Esophagus (tissue), 2 donors: Measurements from ENCODE around the gene ABHD12B. TPM values are rescaled to one million over a fixed set of nuclear protein-coding genes. Genes with fewer than 3 reads are reported as not detected.

Experiments
- H3K27ac ChIP-seq, 2 donors: one replicate each; pipeline ENCODE4 v1.5.1; 2013; ENCODE audit warnings: low read depth in 2 of 2, mild to moderate bottlenecking in 2 of 2, inconsistent platforms in 1 of 2, low read length in 1 of 2, moderate library complexity in 1 of 2
- H3K27me3 ChIP-seq, 2 donors: one replicate each; pipeline ENCODE4 v1.6.1; 2013; ENCODE audit warnings: low read length in 2 of 2, control low read depth in 1 of 2, mild to moderate bottlenecking in 1 of 2; ENCODE audit not compliant: insufficient read depth in 2 of 2, control insufficient read depth in 1 of 2
- H3K36me3 ChIP-seq, 2 donors: one replicate each; pipeline ENCODE4 v1.6.1; 2013; ENCODE audit warnings: low read length in 1 of 2; ENCODE audit not compliant: control insufficient read depth in 2 of 2, insufficient read depth in 2 of 2
- H3K4me1 ChIP-seq, 2 donors: one replicate each; pipeline ENCODE4 v1.6.1; 2013; ENCODE audit warnings: low read length in 1 of 2; ENCODE audit not compliant: control insufficient read depth in 2 of 2, insufficient read depth in 2 of 2
- H3K4me3 ChIP-seq, 2 donors: one replicate each; pipeline ENCODE4 v1.5.1; 2013; ENCODE audit warnings: low read length in 2 of 2, mild to moderate bottlenecking in 2 of 2, low read depth in 1 of 2, moderate library complexity in 1 of 2
- H3K9me3 ChIP-seq, 2 donors: one replicate each; pipeline ENCODE4 v1.6.1; 2013; ENCODE audit warnings: mild to moderate bottlenecking in 2 of 2, low read depth in 1 of 2, low read length in 1 of 2, moderate library complexity in 1 of 2; ENCODE audit not compliant: control insufficient read depth in 2 of 2, insufficient read depth in 1 of 2
- WGBS, 2 donors: extraction: QIAGEN DNeasy Blood & Tissue Kit; methylation state at CpG; one replicate each; pipeline ENCODE4 v1.1.7; 2013; 5-methylcytosine and 5-hydroxymethylcytosine counted together
- polyA plus RNA-seq, 2 donors: library from polyadenylated mRNA; stranded (reverse); fragments of 200-250 nt; gene quantifications; one replicate each; pipeline ENCODE4 v1.2.3, GENCODE V29; 2013
- donor health status: healthy with polysubstance abuse.
- donor health status: Bipolar disorder and iron deficiency.

The ABHD12B gene
- under 1 TPM; 0.36 to 0.45 TPM for polyA plus RNA-seq

- Histone ChIP-seq H3K4me3 (peak within 1 kb of the TSS in 1 of 2 donors; percentile 36), H3K27ac (no peak within 1 kb of the TSS)
Measured at GRCh38 chr14:50871914-50872732, at the start of gene ABHD12B. Gene ABHD12B, plus strand, starts transcription at chr14:50872053. Its CDS starts 122 bp downstream, at chr14:50872175.

GRCh38 chr14:50822501-50823042 is 49.3 kb upstream of the ABHD12B start:
- H3K27me3 ChIP-seq: no peaks in the 10 kb centered on the region
- no peak overlapping the region for H3K4me3 ChIP-seq
- peaks cover 0 to 10% of the 10 kb centered on the region in 2 donors for H3K4me1 ChIP-seq
- H3K27ac ChIP-seq: peak overlapping the region in 1 of 2 donors; percentile 50
- H3K9me3 ChIP-seq: no peaks in the 10 kb centered on the region
- H3K36me3 ChIP-seq: peaks cover 0 to 6% of the 10 kb centered on the region in 2 donors
- 72 to 76% methylated on average over 11 of the region's 11 CpGs for WGBS, 2 donors

More at GRCh38 chr14:50871914-50872732, at the start of gene ABHD12B:
- Histone ChIP-seq H3K9me3 (no peaks in the 10 kb centered on the region), H3K4me1 (peaks cover 2 to 6% of the 10 kb centered on the region in 2 donors), H3K36me3 (no peaks in the 10 kb centered on the region), H3K27me3 (peaks cover 0 to 4% of the 10 kb centered on the region in 2 donors)
- 10 to 14% methylated on average over 54 to 63 of the region's 63 CpGs for WGBS, 2 donors

GRCh38 chr14:50823051-50823761 is 48.6 kb upstream of the ABHD12B start:
- Histone ChIP-seq H3K4me3 (no peak overlapping the region), H3K4me1 (peaks cover 0 to 10% of the 10 kb centered on the region in 2 donors), H3K27me3 (no peaks in the 10 kb centered on the region), H3K36me3 (peaks cover 0 to 6% of the 10 kb centered on the region in 2 donors), H3K27ac (peak overlapping the region; percentile 45 to 59), H3K9me3 (no peaks in the 10 kb centered on the region)
- 34 to 42% methylated on average over 11 of the region's 11 CpGs for WGBS, 2 donors

GRCh38 chr14:50823762-50824636 is 47.9 kb upstream of the ABHD12B start:
- H3K4me3 ChIP-seq: no peak overlapping the region
- peaks cover 0 to 12% of the 10 kb centered on the region in 2 donors for H3K4me1 ChIP-seq
- H3K36me3 ChIP-seq: peaks cover 0 to 6% of the 10 kb centered on the region in 2 donors
- H3K9me3 ChIP-seq: no peaks in the 10 kb centered on the region
- H3K27me3 ChIP-seq: no peaks in the 10 kb centered on the region
- 64 to 67% methylated on average over 10 of the region's 10 CpGs for WGBS, 2 donors
- H3K27ac ChIP-seq: peak overlapping the region in 1 of 2 donors; percentile 2

- peaks cover 0 to 18% of the 10 kb centered on the region in 2 donors for H3K4me1 ChIP-seq
- whole genome bisulfite sequencing, 2 donors: 74 to 79% methylated on average over 1 of the region's 1 CpG
- H3K4me3 ChIP-seq: no peak overlapping the region
Measured at GRCh38 chr14:50825307-50825706, 46.5 kb upstream of the ABHD12B start.

GRCh38 chr14:50826681-50827080 is 45.2 kb upstream of the ABHD12B start:
- Histone ChIP-seq H3K36me3 (peaks cover 0 to 4% of the 10 kb centered on the region in 2 donors), H3K4me3 (no peak overlapping the region), H3K27me3 (no peaks in the 10 kb centered on the region), H3K27ac (no peak overlapping the region), H3K4me1 (peaks cover 0 to 17% of the 10 kb centered on the region in 2 donors), H3K9me3 (no peaks in the 10 kb centered on the region)
- WGBS, 2 donors: 87 to 94% methylated on average over 8 of the region's 8 CpGs

More at GRCh38 chr14:50825307-50825706, 46.5 kb upstream of the ABHD12B start:
- Histone ChIP-seq H3K27me3 (no peaks in the 10 kb centered on the region), H3K27ac (no peak overlapping the region), H3K9me3 (no peaks in the 10 kb centered on the region), H3K36me3 (peaks cover 0 to 6% of the 10 kb centered on the region in 2 donors)

- peak overlapping the region in 1 of 2 donors; percentile 63 for H3K4me3 ChIP-seq
- no peaks in the 10 kb centered on the region for H3K27me3 ChIP-seq
- WGBS, 2 donors: 72 to 74% methylated on average over 10 of the region's 10 CpGs
- H3K4me1 ChIP-seq: peaks cover 0 to 9% of the 10 kb centered on the region in 2 donors
- no peak overlapping the region for H3K27ac ChIP-seq
- H3K9me3 ChIP-seq: no peaks in the 10 kb centered on the region
- peaks cover 0 to 4% of the 10 kb centered on the region in 2 donors for H3K36me3 ChIP-seq
Measured at GRCh38 chr14:50828721-50829488, 42.9 kb upstream of the ABHD12B start.

GRCh38 chr14:50829489-50830043 is 42.3 kb upstream of the ABHD12B start:
- H3K9me3 ChIP-seq: no peaks in the 10 kb centered on the region
- peaks cover 0 to 4% of the 10 kb centered on the region in 2 donors for H3K36me3 ChIP-seq
- WGBS, 2 donors: 19 to 29% methylated on average over 14 of the region's 14 CpGs
- H3K4me1 ChIP-seq: peaks cover 0 to 9% of the 10 kb centered on the region in 2 donors
- H3K27ac ChIP-seq: peak overlapping the region; percentile 53 to 93
- H3K27me3 ChIP-seq: no peaks in the 10 kb centered on the region
- peak overlapping the region; percentile 63 to 88 for H3K4me3 ChIP-seq
